Amniotic epithelial cell (primary cell): Measurements from ENCODE around the gene BCR.

Experiments
- DNase-seq: peaks from one replicate; pipeline ENCODE4 v3.0.0-alpha.2; 2010; ENCODE audit warnings: low read depth

Gene BCR

GRCh38 chr22:23176645-23177027 lies 3.7 kb upstream of the BCR start:
- no peak for DNase-seq

- DNase-seq = no peak
Observed at GRCh38 chr22:23177197-23177596, 3.1 kb upstream of the BCR start.

- peak; percentile 34 for DNase-seq
Observed at GRCh38 chr22:23178512-23179254, 1.6 kb upstream of the BCR start.

GRCh38 chr22:23179381-23180299 lies 669 bp upstream of the BCR start:
- no peak for DNase-seq

- DNase-seq = no peak
Observed at GRCh38 chr22:23180893-23181720, 798 bp downstream of the BCR start.

DNA sequence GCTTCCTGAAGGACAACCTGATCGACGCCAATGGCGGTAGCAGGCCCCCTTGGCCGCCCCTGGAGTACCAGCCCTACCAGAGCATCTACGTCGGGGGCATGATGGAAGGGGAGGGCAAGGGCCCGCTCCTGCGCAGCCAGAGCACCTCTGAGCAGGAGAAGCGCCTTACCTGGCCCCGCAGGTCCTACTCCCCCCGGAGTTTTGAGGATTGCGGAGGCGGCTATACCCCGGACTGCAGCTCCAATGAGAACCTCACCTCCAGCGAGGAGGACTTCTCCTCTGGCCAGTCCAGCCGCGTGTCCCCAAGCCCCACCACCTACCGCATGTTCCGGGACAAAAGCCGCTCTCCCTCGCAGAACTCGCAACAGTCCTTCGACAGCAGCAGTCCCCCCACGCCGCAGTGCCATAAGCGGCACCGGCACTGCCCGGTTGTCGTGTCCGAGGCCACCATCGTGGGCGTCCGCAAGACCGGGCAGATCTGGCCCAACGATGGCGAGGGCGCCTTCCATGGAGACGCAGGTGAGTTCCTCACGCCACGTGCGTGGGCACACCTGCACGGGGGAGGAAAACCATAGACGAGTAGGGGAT lies 1.5 kb downstream of the BCR start:
- DNase-seq = no peak

DNA sequence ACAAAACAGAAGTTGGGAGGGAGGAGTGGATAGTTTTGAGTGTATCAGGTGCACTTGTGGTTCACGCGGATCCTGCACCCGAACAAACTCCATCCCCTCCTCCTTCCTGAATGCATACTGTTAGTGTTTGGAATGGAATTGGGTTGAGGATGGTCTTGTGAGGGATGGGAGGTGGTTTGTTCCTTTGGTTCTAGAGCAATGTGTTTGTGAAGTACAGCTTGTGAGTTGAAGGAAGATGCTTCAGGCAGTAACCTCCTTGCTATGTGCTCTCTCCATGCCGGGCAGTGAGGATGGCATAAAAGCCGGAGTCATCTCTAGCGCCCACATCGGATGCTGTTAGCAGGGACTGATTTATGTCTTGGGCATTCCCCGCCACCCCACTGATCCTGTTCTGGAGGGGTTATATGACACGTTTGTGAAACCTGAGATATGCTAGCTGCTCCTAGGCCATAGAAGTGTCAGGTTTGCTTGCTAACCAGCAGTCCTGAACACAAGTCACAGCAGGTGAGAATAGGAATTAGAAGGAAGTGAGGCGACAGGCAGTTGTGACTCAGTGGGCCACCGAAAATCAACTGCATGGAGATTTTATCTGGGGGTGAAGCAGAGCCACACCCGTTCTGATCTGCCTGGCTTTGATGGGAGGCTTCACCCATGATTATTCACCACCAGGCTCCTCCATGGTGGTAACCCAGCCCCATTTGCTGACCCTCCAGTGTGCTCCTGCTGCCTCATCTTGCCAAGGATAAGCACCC lies 2.2 kb downstream of the BCR start:
- peak; percentile 34 for DNase-seq

GRCh38 chr22:23183061-23183698 lies 2.9 kb downstream of the BCR start:
- peak; percentile 70 for DNase-seq

GRCh38 chr22:23184100-23184763 lies 3.9 kb downstream of the BCR start:
- no peak for DNase-seq

GRCh38 chr22:23184764-23185113 lies 4.4 kb downstream of the BCR start:
- DNase-seq = no peak

DNA sequence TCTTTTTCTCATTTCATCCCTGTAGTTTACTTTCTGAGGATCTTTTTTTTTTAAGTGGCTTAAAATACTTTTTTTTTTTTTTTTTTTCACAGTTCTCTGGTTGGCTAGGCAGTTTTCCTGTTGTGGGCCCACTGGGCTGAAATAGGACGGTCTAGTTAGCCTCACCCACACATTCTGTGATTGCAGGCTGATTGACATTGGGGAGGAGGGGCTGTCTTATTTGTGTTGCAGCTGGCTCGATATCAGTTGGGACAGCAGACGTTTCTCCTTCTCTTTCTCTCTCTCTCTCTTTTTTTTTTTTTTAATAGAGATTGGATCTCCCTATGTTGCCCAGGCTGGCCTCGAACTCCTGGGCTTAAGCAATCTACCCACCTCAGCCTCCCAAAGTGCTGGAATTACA lies 6.9 kb downstream of the BCR start:
- no peak for DNase-seq

GRCh38 chr22:23187871-23188700 lies 7.8 kb downstream of the BCR start:
- DNase-seq = no peak

DNA sequence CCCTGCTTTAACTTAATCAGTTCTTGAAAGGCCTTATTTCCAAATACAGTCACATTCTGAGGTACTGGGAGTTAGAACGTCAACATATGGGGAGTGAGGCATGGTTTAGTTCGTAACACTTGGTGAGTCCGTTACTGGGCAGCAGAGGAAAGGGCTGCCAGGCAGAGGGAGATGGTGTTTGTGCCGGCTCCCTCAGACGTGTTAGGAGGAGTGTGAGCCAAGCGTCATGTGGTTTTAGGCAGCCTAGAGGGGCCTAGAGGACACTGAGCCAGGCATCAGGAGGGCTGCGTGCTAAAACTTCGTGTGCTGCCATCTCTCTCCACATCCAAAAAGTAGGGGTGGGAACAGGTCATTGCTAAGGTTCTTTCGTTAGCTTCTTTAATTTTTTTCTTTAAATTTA lies 10.2 kb downstream of the BCR start:
- no peak for DNase-seq

GRCh38 chr22:23192133-23192532 lies 11.8 kb downstream of the BCR start:
- DNase-seq = no peak

DNA sequence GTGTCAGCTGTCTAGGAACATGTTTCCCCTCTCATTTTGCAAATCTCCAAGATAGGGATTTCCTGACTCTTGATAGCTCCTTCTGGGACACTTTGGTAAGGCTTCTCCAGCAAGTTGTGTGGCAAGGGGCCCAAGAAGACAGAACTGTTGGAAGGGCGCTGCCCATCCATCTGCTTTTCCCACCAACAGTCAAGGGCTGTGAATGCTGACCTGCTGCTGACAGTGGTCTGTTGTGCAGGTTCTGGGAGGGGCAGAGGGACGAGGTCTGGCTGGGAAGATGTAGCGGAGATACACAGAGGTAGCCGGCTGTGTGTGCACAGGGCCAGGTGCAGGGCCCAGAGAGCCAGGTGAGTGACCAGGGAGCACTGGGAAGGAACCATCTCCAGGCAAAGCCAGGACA lies 12.2 kb downstream of the BCR start:
- no peak for DNase-seq

- no peak for DNase-seq
Observed at GRCh38 chr22:23193196-23193827, 13.0 kb downstream of the BCR start.

DNA sequence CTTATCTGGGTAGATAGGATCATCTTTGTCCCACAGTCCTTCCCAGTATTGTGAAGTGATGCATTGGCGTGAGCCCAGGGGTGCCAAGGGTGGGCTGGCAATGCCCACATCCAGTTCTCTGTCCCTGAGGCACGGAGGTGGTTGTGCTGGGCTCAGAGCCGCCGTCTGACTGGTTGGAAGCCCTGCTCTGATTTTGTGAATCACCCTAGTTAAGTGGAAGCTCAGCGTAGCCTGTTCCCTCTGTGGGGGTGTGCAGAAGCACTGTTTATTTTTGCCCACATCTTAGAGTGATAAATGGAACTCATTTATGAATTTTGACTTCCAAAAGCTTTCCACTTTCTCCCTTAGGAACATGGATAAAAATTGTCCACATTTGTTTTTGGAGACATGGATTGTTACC lies 13.6 kb downstream of the BCR start:
- no peak for DNase-seq

DNA sequence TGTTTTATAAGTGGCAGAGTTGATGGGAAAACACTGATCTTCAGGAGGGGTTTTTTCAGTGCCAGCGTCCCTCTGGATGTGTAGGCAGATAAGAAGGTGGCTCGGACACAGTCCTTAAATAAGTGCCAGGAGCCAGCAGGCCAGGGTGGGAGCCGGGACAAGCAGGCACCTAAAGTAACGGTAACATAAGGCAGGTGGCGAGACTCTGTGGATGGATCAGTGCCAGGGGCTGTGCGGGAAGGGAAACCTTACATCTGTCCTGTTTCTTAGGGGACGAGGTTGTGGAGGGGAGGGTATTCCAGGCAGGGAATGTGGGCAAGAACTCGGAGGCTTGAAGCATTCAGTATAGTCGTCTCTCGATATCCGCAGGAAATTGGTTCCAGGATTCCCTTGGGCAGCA lies 15.9 kb downstream of the BCR start:
- no peak for DNase-seq

- DNase-seq = no peak
Observed at GRCh38 chr22:23197836-23198235, 17.5 kb downstream of the BCR start.
